ENCODE data around the gene SH3BGR. TPM values are rescaled to one million over a fixed set of nuclear protein-coding genes. Genes with fewer than 3 reads are reported as not detected.
"Not testable (repeated sequence)": the region's sequence is repeated elsewhere in the genome, so short reads cannot be mapped to it uniquely, and the experiment has no call there.

Gene SH3BGR
- total RNA-seq, 1 donor from 2014 or later, result 15.2 TPM

- DNase-seq (ENCODE audit: low spot score), result no peak
Observed at GRCh38 chr21:39515684-39516472, 64.1 kb downstream of the SH3BGR start.

- DNase-seq (ENCODE audit: low spot score), result peak; percentile 59
Observed at GRCh38 chr21:39518055-39518846, 66.5 kb downstream of the SH3BGR start.

- DNase-seq (ENCODE audit: low spot score), result no peak
Observed at GRCh38 chr21:39518847-39519210, 67.1 kb downstream of the SH3BGR start.

GRCh38 chr21:39519835-39520234 lies 68.1 kb downstream of the SH3BGR start:
- DNase-seq (ENCODE audit: low spot score), result no peak

- DNase-seq (ENCODE audit: low spot score), result no peak
Observed at GRCh38 chr21:39523399-39523798, 71.6 kb downstream of the SH3BGR start.

- DNase-seq (ENCODE audit: low spot score), result no peak
Observed at GRCh38 chr21:39523915-39524314, 72.1 kb downstream of the SH3BGR start.

- no peak for DNase-seq (ENCODE audit: low spot score)
Observed at GRCh38 chr21:39525129-39525528, 73.4 kb downstream of the SH3BGR start.

GRCh38 chr21:39525601-39526000 lies 73.8 kb downstream of the SH3BGR start:
- DNase-seq (ENCODE audit: low spot score), result no peak

GRCh38 chr21:39527067-39527595 lies 75.4 kb downstream of the SH3BGR start:
- DNase-seq (ENCODE audit: low spot score), result no peak

GRCh38 chr21:39527664-39528381 lies 76.1 kb downstream of the SH3BGR start:
- peak; percentile 13 for DNase-seq (ENCODE audit: low spot score)

GRCh38 chr21:39529026-39529425 lies 77.3 kb downstream of the SH3BGR start:
- DNase-seq (ENCODE audit: low spot score), result no peak

GRCh38 chr21:39531064-39531463 lies 79.3 kb downstream of the SH3BGR start:
- DNase-seq (ENCODE audit: low spot score), result peak; percentile 4

- DNase-seq (ENCODE audit: low spot score), result no peak
Observed at GRCh38 chr21:39531840-39532239, 80.1 kb downstream of the SH3BGR start.

- DNase-seq (ENCODE audit: low spot score), result no peak
Observed at GRCh38 chr21:39533545-39534380, 82.0 kb downstream of the SH3BGR start.

GRCh38 chr21:39535646-39536437 lies 84.1 kb downstream of the SH3BGR start:
- DNase-seq (ENCODE audit: low spot score), result no peak

GRCh38 chr21:39536835-39537234 lies 85.1 kb downstream of the SH3BGR start:
- DNase-seq (ENCODE audit: low spot score), result no peak

GRCh38 chr21:39537571-39537970 lies 85.8 kb downstream of the SH3BGR start:
- no peak for DNase-seq (ENCODE audit: low spot score)

GRCh38 chr21:39538453-39539042 lies 86.8 kb downstream of the SH3BGR start:
- no peak for DNase-seq (ENCODE audit: low spot score)

GRCh38 chr21:39540367-39540766 lies 88.6 kb downstream of the SH3BGR start:
- not testable (repeated sequence) for DNase-seq (ENCODE audit: low spot score)

GRCh38 chr21:39542736-39543135 lies 91.0 kb downstream of the SH3BGR start:
- DNase-seq (ENCODE audit: low spot score), result peak; percentile 20

Data from umbilical cord (tissue), 2 donors.